Activated naive CD4-positive, alpha-beta T cell treated with anti-CD3 and anti-CD28 coated beads, Interleukin-2, amount 50 U/mL, for 16 hours (primary cell): ENCODE measurements around the gene RFX2.
A peak's percentile ranks its signal among the peaks of the same experiment; 100 is the strongest.
"Not testable (repeated sequence)": the region's sequence is repeated elsewhere in the genome, so short reads cannot be mapped to it uniquely, and the experiment has no call there.

Experiments used
- DNase-seq: peaks from one replicate; pipeline ENCODE4 v3.0.0-alpha.2; 2020

Gene RFX2

GRCh38 chr19:5985837-5986236, 124.5 kb downstream of the RFX2 start:
- not testable (repeated sequence) for DNase-seq

GRCh38 chr19:5985098-5985783, 125.1 kb downstream of the RFX2 start:
- no peak for DNase-seq

- no peak for DNase-seq
These were observed 125.7 kb downstream of the RFX2 start for GRCh38 chr19:5984600-5984999.

DNA sequence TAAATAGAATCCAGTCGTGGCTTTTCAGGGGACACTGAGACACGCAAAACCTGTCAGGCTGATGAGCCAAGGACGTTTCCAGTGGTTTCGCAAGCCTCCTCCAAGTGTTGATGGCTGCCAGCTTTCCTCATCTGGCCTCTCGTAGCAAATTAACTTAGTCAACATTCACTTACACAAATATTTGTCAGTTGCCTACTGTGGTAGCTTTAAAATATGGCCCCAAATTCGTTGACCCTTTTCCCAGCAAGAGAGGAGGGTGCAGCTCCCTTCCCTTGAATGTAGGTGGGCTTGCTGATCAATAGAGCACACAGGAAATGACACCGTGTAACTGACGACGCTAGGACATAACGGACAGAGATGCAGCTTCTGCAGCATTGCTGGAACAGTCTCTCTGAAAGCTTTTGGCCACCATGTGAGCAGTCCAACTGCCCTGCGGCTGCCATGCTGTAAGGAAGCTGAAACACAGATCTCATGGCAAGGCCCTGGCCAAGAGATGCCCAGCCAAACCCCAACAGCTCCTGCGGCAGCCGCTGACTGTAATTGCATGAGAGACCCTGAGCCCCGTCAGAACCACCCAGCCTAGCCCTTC, 126.8 kb downstream of the RFX2 start:
- no peak for DNase-seq

DNA sequence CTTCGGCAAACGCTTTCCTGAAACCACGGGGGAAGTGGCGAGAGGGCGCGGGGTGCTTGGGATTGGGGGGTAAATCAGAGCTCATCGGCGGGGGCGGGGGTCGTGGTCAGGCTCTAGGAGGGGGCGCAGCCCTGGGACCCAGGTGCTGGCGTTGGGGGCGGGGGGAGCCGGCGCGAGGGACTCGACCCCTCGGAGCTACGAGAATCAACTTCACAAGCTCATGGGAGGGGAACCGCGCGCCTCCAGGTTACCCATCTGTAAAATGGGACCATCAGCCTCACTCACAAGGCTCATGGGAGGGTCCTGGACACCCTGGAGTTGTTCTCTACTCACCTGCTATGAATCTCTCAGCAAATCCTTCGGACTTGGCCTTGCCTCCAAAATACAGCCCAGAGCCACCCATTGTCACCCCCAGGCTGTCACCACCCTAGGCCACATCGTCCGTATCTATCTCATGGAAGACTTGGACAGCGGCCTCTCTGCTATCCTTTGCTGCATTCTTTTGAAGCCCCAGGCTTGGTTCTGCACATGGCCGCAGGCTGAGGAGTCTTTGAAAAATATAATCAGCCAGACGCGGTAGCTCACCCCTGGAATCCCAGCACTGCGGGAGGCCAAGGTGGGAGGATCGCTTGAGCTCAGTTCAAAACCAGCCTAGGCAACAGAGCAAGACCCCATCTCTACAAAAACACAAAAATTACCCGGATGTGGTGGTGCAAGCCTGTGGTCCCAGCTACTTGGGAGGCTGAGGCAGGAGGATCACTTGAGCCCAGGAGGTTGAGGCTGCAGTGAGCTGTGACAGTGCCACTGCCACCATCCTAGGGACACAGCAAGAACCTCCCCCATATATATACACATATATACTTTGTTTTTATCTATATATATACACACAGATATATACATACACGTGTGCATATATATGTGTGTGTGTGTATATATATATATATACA, 131.4 kb downstream of the RFX2 start:
- no peak for DNase-seq

GRCh38 chr19:5977785-5978605, 132.3 kb downstream of the RFX2 start, which contains the start of gene RANBP3:
TSS of gene RANBP3 (minus strand) at chr19:5978140. CDS start at chr19:5978082, 58 bp downstream.
- peak; percentile 99 for DNase-seq

DNA sequence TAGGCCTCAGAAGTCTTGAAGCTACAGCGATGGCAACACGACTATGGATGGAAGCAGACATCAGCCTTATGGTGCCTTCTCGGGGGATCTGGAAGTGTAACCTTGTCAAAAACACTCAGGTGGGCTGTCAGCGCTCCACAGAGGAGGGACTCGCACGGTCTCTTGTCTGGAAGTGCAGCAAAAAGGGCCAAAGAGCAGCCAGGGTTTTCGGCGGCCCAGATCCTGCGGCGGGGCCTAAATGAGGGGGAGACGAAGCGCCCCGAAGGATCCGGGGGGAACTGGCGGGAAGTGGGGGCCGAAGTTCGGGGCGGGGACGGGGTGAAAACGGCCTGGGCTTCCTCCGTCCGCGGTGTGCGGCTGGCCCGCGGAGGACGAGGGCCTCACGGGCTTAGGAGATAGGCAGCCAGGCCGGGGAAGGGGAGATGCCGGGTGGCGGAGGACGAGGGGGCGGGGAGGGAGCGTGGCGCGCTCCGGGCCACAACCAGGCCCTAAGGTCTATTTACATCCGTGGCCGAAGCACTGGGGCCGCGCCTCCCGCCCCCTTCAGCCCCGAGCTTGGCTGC, 133.0 kb downstream of the RFX2 start:
- peak; percentile 27 for DNase-seq

GRCh38 chr19:5976768-5977167, 133.5 kb downstream of the RFX2 start:
- DNase-seq: no peak

- DNase-seq: no peak
These were observed 134.9 kb downstream of the RFX2 start for GRCh38 chr19:5975388-5975728.

DNA sequence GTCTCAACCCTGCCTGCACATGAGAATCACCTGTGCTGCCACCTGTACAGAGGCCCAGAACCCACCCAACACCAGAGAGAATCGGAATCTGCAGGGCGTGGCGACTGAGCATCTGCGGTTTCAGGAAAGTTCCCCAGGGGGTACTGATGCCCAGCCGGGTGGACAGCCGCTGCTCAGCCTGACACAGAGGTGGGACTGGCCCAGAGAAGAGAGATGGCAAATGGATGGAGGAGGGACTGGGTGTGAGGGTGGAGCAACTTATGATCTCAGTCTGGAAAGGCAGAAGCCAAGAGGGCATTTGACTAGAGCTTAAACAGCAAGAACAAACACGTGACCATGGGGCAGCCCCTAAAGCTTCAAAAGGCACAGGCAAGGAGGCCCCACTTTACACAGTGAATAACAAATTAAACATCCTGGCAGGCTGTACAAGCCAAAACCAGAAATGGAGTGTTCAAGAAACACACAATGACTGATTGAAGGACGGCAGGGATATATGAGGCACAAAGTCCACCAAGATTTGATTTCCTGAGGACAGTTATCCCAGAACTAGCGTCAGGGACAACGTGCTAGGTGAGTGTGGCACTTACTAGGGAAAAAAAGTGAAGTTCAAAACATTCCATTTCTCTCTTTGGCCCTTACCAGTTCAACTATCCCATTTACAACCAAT, 135.4 kb downstream of the RFX2 start:
- DNase-seq: peak; percentile 57

DNA sequence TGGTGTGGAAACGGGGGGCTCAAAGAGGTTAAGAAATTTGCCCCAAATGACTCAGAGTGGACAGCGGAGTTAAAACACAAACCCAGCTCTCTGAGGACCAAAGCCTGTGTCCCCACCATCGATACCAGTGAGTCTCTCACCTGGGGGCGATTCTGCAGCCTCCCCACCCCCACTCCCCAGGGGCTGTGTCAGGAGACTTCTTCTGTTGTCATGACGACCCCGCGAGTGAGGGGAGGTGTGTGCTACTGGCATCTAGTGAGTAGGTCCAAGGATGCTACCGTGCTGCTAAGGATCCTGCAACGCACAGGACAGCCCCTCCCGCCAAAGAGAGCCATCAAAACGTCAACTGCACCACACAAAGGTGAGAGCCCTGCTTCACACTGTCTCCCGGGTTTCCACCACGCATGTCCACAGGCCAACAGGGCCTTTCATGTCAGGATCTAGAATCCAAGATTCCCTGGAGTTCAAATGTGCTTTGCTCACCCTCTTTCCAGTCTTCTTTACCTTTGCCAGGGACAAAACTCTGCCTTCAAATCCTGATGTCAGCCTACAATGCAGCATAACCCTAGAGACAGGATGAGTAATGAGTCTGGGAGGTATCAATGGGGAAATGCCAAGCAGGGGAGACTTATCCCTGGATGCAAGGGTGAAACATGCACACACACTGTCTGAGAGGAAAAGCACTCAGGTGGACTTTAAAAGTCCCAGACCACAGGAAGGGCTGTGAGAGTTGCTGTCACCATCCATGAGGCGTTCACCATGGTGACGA, 136.2 kb downstream of the RFX2 start:
- no peak for DNase-seq

- no peak for DNase-seq
These were observed 136.9 kb downstream of the RFX2 start for GRCh38 chr19:5973376-5973775.

- DNase-seq: no peak
These were observed 138.0 kb downstream of the RFX2 start for GRCh38 chr19:5972355-5972731.

GRCh38 chr19:5971714-5972354, 138.5 kb downstream of the RFX2 start:
- DNase-seq: no peak

GRCh38 chr19:5969476-5969875, 140.8 kb downstream of the RFX2 start:
- no peak for DNase-seq

DNA sequence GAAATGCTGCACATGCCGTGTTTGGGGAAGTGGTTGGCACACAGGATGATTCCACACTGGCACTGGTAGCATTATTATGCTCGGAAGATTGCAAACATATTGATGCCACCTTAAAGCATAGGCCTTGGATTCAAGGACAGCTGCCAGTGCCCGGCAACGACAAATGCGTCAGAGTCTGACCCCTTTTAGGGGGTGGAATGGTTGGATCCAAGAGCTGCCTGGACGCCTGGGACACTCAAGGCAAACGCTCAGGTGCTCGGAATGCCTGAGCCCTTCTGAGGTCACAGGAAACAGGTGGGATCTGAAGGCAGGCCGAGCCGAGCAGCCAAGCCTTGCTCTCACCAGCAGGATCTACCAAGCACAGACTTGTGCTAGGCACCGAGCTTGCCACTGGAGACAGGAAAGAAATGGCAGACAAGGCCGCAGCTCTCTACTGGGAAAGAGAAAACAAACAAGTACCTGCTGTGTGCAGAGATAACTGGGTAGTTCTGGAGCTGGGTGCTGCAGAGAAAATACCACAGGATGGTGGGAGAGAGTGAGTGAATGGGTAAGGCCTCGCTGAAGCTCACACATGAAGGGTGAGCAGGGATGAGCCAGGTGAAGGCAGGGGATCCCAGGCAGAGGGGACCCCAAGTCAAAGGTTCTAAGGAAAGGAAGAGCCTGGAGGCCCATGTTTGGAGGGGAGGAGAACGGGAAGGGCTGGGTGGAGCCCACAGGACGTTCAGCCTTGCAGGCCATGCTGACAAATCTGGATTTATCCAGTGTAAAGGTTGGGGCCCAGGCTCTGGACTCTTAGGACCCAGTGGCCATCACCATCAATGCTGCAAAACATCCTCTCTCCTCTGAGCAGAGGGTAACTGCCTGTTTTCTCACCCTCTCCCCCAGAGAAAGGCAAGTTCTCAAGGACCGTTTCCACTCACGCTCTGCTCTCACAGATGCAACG, 141.6 kb downstream of the RFX2 start:
- DNase-seq: no peak

- peak; percentile 58 for DNase-seq
These were observed 142.3 kb downstream of the RFX2 start for GRCh38 chr19:5967994-5968430.

DNA sequence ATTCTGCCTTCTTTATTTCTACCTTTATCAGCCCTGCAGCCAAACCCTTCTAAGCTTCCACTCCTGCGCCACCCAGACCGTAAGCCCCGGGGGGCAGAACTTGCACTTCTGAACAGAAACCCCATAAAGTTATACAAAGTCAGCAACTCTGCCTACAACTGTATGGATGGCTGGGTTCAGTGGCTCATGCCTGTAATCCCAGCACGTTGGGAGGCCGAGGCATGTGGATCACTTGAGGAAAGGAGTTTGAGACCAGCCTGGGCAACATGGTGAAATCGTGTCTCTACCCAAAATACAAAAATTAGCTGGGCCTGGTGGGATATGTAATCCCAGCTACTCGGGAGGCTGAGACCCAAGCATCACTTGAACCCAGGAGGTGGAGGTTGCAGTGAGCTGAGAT, 142.7 kb downstream of the RFX2 start:
- DNase-seq: no peak

DNA sequence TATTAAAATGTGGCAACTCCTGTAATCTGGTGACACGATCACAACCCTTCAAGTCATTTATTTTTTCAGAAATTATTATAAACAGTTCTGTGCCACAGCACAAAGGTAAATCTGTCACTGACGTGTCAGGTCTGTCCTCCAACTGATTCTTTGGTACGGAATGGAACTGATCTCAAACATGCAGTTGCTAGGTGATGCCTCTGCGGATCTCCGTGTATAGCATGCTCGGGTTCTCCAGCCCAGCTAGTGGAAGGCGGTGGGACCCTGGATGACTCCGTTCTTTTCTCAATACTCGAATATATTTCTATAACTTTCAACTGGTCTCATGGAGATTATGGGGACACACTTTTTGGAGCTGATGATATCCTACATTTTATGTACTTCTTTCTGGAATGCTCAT, 143.4 kb downstream of the RFX2 start:
- no peak for DNase-seq
